SW 1271 (cell line): ENCODE measurements around the gene FAM124A.
A peak's percentile ranks its signal among the peaks of the same experiment; 100 is the strongest.
"Not testable (repeated sequence)": the region's sequence is repeated elsewhere in the genome, so short reads cannot be mapped to it uniquely, and the experiment has no call there.

Experiments used
- DNase-seq, 2 experiments: peaks; one replicate each; lab custom pipeline; 2025; lab: John Stamatoyannopoulos, UW

The FAM124A gene

DNA sequence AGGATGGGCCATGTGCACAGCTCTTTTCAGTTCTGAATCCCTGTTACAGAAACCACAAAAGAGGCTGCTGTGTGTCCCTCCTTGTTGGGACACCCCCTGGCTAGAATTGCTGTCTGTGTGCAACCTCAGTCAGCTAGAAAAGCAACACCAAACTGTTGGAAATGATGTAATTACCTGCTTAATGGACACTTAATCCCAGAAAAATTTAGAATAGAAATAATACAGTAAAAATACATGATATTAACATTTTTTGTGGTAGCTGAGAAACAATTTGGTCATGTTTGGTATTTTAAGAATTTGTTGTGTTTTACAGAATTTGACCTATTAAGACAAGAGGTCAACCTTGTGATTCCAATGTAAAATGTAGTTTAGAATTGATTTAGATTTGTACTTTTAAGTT lies 46.8 kb downstream of the FAM124A start:
- DNase-seq, result no peak

DNA sequence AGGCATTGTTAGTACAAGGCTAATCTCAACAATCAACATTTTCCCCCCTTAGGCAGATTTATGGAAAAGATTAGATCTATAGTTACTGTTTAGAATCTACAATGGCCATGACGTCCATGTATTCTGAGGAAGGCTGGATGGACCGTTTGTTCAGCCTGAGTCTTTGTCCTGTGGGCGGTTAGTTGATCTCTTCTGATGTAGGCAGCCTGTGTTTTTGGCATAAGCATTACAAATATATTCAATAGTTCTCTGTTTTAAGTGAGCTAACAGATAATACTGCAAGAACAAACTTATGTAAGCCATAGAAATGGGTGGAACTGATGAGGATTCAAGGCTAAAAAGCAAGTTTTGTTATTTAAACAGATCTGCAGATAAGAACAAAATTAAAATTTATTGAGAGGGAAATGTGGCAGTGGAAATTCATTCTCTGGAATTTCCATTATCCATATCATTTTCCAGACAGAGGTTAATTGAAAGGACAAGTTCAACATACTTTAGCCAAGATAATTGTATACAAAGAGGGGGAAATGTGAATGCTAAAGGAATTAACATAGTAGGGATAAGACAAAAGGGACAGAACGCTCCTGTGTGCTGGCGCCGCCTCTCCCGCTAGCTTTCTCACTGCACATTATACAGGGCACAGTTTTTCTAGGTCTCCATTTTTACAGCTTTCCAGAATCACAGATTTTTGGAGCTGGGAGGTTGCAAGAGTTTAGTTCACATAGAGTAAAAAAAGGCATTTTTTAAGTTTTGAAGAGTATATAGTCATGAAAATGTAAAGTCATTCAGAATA lies 48.6 kb downstream of the FAM124A start:
- DNase-seq, result no peak

DNA sequence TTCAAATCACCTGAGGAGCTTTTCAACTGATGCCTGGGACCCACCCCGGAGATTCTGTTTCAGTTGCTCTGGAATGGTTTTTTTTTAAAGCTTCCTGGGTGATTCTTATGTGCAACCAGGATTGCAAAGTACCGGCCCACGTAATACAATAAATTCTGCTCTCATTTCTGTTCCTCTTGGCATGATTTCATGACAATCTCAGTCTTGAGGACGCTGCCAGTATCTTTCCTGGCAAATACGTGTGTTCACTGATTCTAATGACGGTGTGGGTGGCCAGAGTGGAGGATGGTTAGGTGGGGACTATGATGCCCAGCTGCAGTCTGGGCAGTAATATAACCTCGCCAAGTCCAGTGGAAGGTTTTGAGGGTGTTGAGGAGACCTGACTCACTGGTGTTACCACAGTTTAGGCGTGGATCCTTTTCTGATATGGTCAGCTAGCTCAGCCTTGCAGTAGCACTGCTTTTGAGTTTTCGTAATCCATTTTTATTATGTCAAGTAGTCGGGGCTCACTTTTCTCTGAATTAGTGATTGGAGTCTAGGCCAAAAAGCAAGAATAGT lies 49.4 kb downstream of the FAM124A start:
- no peak for DNase-seq

DNA sequence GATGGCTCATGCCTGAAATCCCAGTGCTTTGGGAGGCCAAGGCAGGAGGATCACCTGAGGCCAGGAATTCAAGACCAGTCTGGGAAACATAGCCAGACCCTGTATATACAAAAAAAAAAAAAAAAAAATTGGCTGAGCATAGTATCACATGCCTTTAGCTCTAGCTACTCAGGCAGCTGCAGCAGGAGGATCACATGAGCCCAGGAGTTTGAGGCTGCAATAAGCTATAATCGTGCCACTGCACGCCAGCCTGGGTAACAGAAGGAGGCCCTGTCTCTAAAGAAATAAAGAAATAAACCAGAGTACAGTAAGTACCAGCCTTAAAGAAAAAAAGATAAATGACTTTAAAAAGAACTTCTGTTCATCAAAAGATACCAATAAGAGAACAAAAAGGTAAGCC lies 52.9 kb downstream of the FAM124A start:
- DNase-seq, result no peak

DNA sequence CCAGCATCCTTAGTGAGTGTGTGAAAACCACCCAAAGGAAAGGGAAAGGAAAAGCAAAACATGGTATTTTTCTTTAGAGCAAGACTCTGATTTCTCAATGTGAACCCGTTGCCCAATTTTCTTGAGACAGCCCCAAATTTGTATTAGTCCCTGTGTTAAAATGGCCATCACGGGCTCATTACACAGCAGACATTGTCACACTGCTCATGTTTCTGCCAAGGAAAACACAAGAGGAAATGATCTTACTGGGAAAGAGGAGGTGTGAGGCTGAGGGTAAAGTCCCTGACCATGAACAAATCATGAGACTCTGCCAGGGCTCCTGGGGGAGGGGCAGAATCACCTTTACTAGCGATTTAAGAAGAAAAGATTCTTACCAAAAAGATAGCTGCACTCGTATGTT lies 54.4 kb downstream of the FAM124A start:
- DNase-seq, result no peak

DNA sequence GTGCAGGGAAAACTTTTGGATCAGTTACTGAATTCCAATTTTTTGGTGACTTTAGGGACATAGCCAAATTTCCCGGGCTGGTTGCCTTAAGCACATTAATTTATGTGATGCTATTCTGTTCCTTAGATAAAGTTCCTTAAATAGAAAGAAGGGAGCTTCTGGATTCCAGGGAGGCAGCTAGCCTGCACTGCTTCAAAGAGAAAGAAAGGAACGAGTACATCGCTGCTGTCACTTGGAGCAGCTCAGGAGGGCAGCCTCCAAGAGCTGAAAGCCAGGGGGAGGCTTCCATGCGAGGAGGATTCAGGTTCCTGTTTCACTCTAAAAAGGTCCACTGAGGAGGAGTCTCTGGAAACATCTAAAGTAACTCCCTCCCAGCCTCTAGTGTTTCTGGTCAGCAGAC lies 55.7 kb downstream of the FAM124A start:
- DNase-seq, result no peak

DNA sequence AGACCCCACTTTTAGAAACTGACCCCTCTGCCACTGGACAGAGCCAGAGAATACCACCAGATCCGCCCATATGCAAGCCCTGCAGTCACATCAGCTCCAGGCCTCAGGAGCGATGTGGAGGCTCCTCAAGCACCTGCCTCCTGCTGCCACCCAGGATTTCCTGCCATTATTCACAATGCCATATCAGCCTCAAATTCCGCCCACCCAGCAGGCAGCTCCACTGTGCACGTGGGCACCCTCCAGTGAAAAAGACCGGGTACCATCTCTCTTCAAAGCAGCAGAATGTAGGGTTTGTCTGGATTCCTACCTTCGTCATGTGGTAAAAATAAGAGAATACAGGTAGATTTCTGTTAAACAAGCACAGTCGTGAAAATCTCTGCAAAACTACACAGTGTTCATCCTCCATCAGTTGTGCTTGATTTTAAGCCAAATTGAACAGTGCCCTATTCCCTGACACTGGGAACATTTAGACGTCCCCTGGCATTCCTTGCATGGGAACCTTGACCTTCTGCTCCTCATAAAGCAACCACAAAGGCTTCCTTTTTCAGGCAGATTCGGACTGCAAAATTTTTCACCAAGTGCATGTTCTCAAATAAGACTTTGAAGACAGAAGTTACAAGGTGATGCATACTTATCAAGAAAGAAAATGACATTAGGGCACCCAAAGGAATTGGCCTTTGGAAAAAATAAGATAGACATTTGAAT lies 56.4 kb downstream of the FAM124A start:
- DNase-seq, result no peak

DNA sequence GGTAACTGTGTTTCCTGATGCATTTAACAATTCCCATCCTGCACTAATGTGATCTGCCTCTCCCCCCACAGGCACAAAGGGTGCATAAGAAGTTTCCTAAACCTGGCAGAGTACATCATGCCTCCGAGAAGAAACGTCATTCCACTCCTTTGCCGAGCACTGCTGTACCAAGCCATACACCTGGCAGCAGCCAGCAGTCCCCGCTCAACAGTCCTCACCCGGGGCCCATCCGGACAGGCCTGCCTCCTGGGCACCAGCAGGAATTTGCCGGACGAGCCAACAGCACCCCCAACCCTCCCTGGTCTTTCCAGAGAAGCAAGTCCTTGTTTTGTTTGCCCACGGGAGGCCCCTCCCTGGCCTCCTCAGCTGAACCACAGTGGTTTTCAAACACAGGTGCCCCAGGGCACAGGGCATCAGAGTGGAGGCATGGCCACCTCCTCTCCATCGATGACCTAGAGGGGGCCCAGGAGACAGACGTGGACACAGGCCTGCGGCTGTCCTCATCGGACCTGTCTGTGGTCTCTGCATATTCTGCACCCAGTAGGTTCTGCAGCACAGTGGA lies 58.3 kb downstream of the FAM124A start:
- no peak for DNase-seq

DNA sequence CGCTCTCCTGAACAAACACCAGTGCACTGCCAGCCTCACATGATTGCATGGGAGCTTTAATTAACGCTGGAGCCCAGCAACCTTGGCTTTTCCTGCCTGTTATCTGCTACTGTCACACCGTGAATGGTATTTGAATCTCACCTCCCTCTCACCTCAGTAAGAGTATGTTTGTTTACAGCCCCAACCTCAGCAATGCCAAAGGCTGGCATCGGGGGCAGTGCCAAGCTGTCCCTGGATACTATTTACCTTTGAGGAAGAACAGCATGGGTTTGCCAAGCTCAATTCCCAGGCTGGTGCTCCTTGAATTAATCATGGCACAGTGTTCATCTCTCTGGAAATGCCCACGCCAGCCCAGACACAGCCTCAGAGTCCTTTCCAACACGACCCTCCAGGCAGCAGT lies 60.1 kb downstream of the FAM124A start:
- no peak for DNase-seq

DNA sequence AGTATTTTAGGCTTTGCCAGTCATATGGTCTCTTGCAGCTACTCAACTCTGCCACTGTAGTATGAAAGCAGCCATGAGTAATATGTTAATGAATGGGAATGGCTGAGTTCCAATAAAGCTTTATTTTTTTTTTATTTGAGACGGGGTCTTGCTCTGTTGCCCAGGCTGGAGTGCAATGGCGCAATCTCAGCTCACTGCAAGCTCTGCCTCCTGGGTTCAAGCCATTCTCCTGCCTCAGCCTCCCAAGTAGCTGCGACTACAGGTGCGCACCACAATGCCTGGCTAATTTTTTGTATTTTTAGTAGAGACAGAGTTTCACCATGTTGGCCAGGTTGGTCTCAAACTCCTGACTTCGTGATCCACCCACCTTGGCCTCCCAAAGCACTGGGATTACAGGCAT lies 60.7 kb downstream of the FAM124A start:
- not testable (repeated sequence) for DNase-seq

DNA sequence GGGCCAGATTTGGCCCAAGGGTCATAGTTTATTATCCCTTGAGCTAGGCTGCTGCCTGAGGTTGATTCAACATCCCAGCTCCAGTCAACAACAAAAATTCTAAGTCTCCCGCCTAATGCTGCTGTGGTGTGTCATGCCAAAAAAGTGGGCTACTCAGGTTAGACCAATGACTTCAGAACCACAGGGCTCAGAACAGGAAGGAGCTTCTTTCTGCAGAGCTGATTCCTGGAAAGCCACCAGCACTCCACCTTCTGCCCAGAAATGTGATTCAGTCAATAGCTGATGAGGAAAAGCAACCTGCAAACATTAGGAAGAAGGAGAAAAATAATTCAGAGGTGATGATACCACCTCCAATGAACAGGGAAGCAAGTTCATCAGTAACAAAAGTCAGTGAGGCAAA lies 61.2 kb downstream of the FAM124A start:
- DNase-seq, result no peak

DNA sequence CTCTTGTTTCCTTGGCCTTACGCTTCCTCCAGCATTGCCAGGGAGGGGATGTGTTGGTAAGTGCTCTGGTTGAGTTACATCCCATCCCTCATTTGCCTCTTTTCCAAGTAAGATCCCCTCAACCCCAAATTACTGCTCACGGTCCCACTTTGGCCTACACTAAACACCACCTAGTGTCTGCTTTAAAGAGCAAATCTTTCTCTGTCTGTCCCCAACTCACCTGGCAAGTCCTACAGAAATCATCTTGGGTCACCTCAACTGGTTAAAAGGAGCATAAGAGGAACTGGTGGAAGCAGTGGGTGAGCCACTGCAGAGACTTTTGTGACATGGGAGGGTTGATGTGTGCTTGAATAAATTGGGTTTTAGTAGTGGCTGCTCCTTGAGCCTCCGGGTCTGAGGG lies 62.1 kb downstream of the FAM124A start:
- no peak for DNase-seq

DNA sequence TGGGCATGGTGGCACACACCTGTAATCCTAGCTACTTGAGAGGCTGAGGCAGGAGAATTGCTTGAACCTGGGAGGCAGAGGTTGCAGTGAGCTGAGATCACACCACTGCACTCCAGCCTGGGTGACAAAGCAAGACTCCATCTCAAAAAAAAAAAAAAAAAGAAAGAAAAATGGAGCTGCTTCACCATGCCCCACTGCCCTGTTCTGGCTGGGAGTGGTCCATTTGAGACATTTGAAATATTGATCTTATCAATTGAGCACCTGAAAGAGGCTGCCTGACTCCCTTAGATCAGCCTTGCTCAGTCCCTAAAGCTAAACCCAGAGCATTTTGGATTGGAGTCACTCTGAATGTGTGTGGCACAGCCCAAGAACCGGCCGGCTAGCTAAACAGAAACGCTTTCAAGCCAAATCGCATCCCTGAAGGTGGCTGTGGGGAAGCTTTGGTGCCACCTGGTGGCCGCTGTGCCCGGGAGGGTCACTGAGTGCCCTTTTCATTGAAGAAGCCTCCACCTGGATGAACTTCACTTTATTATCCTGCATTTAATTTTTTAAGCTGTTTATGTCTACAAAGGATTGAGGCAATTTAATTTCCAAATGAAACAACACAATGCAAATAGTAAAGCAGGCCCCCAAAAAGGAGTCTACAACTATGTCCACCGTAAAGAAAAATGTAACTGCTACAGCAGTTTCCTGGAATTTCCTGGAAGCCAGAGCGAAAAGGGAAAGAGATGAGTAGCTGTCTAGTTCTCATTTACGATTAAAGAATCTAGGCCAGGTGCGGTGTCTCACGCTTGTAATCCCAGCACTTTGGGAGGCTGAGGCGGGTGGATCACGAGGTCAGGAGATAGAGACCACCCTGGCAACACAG lies 64.2 kb downstream of the FAM124A start:
- peak in 1 of 2 experiments; percentile 44 for DNase-seq

DNA sequence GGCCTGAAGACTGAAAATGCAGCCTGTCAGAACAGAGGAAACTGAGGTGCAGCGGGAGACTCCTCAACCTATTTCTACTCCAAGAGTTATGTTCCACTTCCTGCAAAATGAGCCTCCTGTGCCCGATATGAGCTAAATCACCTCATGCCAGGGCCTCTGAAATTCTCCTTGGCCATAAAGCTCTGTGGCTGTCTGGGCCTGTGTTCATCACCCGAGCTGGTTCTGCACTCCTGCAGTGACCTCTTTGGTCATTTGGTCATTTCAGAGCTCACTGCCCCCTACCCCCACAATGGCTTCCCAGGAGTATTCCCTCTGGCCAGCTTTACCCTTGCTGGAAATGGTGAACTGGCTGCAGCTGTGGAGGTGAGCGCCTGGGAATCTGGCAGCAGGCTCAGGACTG lies 65.6 kb downstream of the FAM124A start:
- DNase-seq, result no peak

DNA sequence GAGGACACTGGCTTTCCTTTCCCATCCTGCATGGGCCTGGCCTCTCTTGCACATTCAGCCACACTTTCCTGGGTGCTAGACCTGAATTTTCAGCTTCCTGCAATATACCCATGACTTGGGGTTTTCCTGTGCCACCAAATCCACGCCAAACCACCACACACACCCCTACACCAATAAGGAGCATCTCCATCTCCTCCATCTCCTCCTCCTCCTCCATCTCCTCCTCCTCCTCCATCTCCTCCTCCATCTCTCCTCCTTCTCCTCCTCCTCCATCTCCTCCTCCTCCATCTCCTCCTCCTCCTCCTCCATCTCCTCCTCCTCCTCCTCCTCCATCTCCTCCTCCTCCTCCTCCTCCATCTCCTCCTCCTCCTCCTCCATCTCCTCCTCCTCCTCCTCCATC lies 66.1 kb downstream of the FAM124A start:
- DNase-seq, result not testable (repeated sequence)

DNA sequence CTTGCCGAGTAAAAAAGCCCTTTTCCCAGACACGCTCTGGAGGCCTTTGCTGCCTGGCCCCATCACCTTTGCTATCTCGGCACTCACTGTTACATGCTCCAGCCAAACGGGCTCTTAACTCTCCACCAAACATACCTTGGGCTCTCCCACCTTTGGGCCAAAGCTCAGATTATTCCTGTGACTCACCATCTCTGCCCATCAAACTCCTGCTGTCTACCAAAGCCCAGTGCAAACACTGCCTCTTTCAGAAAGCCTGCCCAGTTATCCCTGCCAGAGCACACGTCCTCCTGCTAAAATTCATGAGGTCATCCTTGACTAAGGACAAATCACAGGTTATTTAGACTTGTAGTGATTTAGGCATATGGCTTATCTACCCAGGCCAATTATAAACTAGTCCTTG lies 69.1 kb downstream of the FAM124A start:
- DNase-seq, result no peak

DNA sequence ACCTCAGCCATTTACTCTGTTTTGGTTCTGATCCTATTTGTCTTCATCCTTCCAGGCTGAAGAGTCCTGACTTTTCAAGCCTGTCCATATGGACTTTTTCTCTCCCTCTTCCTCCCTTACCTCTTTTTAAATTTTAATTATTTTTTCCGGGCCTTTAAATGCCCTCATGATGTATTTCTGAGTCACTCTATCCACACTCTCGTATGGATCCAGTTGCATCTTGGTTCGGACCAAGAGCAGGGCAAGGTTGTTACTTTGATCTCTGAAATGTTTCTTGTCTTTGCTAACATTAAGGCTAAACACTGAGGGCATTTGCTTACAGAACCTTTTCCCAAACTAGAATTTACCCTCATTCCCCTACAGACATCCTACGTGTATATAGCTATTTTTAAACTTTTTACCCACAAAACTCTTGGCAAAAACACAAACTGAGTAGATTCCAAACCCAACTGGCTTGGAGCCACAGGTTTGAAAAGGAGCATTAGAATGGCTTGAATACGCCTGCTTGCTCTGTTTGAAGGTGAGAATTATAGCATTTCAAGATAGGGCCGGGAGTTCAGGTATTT lies 69.9 kb downstream of the FAM124A start:
- no peak for DNase-seq

DNA sequence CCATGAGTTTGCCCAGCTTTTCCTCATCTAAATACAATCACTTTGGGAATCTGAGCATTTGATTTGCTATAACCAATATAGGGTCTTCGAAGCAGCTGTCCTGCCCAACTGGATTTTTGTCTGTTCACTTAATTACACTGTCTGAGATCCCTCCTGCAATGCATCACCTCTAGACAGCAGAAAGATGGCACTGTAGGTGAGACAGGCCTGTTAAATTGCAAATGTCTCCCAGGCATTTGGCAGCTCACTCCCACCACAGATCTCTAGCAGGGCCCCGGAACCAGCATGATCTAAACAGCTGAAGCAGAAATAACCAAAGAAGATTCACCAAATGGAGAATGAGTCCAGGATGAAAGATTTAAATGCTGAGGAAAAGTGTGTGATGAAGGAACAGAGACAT lies 75.4 kb downstream of the FAM124A start:
- no peak for DNase-seq

DNA sequence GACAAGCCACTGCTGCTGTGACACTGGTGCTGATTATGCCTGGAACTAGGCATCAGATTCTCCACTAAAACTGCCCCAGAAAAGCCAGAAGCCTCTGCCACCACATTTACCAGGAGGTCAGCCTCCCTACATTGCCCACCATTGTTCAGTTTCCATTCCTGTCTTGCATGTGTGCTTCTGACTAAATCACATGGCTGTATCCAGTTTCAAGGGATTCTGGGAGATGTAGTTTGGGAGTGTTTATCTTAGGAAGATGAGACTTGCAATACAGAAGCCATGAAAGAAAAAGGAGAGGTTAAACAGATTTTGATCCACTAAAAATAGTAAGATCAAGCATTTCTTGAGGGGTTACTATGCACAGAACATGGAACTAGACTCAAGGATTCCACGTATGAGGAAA lies 76.6 kb downstream of the FAM124A start:
- no peak for DNase-seq

DNA sequence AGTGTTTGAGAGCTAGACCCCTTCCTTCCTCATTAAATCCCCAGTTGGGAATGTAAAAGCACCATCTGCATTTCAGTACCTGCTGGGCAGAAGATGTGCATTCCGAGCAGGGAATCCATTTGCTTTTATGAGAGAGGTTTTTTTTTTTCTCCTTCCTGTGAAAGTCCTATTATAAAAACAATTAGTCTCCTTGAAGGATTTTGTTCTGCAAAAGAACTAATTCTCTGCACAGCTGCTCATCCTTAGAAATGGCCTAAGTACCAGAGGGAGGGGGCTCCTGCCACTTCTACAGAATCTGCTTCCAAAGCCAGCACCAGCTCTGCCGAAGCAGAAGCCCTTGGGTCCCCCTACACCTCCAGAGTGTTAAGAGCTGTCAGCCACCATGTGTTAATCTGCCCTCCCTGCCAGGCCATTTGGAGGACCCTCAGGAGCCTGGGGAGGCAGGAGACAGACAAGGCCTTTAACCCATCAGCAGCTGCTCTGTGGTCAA lies 80.9 kb downstream of the FAM124A start:
- DNase-seq, result no peak

DNA sequence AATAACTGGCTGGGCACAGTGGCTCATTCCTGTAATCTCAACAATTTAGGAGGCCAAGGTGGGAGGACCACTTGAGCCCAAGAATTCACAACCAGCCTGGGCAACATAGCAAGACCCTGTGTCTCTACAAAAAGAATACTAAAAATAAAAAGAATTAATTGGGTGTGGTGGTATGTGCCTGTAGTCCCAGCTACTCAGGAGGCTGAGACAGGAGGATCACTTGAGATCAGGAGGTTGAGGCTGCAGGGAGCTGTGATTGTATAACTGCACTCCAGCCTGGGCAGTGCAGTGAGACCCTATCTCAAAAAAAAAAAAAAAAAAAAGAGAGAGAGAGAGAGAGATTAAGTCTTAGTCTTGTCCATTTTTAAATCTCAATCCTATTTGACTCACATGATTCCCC lies 81.7 kb downstream of the FAM124A start:
- DNase-seq, result no peak
